ENCODE measurements around the gene COG8.
"Not testable (repeated sequence)": the region's sequence is repeated elsewhere in the genome, so short reads cannot be mapped to it uniquely, and the experiment has no call there.

The COG8 gene

DNA sequence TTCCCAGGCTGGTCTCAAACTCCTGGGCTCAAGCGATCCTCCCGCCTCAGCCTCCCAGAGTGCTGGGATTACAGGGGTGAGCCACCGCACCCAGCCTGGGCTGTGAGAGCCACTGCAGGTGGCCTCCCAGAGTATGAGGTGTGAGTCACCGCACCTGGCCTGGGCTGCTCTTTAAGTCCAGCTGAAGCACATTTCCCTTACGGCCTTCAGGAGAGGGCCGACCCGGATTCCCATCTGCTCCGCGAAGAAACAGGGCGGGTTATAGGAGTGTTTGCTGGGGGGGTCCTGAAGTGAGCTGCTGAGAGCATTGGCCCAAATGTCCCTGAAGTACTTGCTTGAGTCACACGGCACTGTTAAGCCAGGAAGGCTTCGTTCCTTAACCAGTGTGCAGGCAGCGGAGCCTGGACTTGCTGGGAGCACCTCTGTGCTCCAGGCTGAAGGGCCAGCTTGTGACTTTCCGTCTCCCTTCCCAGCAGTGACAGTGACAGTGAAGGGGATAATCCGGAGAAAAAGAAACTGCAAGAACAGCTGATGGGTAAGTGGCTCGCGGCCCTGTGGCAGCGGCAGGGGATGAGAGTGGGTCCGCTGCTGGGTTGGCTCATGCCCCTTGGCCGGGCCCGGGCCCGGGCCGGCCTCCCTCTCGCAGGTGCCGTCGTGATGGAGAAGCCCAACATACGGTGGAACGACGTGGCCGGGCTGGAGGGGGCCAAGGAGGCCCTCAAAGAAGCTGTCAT lies 21.0 kb downstream of the COG8 start:
- DNase-seq, result no peak

DNA sequence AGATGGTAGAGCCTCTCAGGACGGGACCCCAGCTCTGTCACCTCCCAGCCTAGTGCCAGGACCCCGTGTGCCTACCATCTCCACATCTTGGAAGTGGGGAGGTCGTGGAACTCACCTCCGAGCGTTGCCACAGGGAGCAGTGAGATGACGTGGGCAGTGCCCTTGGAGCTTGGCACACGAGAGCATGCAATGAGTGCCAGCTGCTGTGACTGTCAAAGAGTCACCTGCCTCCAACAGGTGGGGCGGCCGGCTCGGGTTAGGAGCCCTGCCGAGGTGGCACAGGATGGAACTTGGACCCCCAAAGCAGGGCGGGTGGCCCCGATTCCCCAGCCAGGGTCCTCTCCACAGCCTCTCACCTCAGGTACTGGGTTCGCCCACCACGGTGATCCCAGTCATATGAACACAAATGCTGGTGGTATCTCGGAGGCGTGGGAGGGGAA lies 22.7 kb downstream of the COG8 start:
- no peak for DNase-seq

DNA sequence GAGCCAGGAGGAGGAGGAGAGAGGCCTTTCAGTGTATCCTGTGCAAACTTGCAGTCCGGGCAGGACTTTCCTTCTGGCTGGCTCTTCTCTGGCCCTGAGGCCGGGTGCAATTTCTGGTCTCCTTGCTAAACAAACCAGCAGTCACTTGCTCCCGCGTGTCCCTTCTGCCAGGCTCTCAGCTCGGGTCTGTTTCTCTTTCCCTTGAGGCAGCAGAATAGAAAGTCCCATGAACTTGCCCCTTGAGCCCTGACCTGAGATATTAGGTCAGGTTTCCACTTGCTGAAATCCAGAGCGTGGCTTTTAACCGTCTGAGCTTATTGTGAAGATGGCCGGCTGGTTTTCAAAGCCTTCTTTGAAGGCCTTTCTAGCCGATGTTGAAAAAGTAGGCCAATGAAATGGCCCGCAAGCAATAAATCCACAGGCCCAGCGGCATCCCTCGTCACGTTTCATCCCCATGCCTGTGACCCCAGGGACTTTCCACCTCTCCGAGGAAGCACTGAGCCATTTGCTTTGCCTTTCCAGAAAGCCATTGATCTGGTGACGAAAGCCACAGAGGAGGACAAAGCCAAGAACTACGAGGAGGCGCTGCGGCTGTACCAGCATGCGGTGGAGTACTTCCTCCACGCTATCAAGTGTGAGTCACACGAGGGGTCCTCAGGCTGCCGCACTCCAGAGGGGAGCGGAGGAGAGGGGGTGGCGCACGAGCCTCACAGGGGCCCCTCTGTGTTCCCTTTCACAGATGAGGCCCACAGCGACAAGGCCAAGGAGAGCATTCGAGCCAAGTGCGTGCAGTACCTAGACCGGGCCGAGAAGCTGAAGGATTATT lies 23.7 kb downstream of the COG8 start:
- DNase-seq, result no peak

DNA sequence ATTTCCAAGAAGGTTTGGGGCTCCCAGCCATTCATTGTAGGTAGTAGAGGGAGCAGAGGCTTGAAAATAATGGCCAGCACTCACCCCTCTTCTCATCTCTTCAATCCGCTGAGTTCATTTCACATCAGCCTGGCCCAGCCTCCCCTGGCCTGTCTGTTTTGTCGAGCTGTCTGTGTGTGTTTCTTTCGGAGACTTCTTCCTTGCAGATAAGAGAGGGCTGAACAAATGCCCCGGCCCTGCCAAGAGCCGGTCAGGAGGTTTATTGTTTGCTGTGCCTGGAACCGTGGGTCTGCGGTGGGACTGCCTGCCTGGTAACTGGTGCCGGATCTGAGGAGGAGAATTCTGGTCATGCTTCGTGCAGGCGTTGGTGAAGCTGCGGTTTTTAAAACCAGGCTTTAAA lies 24.8 kb downstream of the COG8 start:
- no peak for DNase-seq

DNA sequence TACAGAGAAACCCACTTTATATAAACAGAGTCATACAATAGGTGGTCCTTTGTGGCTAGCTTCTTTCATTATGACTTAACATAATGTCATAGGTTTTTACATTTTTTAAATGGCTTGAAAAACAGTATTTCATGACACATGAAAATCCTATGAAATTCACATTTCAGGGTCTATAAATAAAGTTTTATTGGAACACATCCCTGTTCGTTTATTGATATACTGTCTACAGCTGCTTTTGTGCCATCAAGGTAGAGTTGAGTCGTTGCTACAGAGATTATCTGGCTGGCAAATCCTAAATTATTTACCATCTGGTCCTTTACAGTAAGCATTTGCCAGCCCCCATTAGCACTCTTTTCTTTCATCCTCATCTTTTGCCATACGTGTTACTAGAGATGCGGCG lies 25.9 kb downstream of the COG8 start:
- no peak for DNase-seq

DNA sequence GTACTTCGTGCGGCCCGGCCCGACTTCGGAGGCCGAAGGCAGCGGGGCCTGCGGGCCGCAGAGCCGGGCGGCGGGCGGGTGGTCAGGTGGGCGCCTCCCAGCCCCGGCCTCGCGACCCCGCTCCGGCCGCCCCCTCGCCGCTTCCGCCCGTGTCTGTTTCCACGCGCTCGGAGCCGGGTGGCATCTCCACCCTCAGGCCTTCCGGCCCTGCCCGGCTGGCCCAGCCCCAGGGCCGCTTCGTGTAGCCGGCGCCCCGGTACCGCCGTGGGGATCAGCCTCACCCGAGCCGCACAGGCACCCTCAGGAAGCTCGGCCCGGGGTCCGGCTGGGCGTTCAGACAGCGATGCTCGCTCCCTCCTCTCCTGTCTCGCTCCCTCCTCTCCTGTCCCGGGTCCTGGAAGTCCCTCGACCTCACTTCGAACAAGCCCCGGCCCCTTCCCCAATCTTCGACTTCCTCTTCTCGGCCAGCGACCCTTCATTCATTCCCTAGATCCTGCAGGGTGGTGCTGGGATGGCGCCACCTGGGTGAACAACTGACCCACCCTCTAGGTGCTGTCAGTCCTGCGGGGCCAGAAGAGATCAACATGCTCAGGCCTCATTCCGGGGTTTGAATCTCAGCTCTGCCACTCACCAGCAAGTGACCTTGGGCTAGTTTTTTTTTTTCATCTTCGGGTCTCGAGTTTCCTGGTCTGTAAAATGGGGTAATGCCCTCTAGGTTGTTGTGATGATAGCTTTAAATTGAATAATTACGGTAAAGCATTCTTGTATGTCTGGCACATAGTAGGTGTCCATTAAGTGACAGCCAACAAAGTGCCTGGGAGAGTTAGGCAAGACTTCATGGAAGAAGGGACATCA lies 27.6 kb downstream of the COG8 start:
- no peak for DNase-seq

DNA sequence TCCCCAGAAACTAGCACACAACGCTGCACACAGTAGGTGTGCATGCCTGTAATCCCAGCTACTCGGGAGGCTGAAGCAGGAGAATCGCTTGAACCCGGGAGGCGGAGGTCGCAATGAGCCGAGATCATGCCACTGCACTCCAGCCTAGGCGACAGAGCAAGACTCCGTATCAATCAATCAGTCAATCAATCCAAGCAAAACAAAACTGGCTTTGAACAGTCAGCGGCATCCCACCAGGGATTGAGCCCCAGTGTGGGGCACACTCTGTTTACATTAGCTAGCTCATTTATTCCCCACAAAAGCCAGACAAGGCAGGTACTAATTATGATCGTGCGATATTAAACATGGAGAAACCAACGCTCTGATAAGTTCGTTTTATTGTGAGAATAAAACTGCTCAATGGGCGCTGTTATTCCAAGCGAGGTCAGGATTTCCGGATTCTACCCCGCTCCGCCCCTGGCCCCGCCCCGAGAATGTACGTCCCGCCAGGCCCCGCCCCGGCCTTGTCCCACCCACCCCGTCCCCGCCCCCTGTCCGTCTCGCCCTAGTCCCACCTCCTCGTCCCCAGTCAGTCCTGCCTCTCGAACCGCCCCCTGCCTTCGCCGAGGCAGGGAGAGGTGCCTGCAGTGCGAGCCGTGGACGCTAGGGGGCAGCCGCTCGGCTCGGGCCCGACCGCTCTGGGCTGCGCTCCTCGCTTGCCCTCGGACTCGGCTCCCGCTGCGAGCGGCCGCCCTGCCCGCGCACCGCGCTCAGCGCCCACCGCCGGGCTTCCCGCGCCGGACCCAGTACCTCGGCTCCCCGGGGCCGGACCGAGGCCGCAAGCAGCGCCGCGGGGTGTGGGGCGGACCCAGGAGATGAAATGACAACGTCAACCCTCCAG lies 28.5 kb downstream of the COG8 start, which contains the start of gene VPS4A:
Gene VPS4A (plus strand): TSS at position 698 of the 880 bp plus-strand sequence. CDS start 162 bp downstream, at position 860.
- peak; percentile 91 to 92 for DNase-seq

DNA sequence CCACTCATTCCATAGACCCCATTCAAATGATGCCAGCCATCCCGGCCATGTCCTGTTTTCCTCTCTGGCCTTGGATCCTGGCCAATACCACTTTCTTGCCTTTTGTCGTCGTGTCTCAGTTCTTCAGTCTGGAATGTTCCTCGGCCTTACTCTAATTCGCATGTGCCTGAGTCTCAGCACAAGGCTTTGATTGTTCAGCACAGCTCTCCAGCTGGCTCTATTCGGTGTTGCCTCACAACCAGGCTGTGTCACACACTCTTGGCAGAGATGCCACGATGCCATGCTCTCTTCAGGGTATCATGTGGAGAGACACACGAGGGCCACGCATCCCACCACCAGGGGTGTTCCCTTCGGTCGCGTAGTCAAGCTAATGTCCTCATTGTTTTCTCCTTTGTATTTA lies 30.0 kb downstream of the COG8 start:
- DNase-seq, result no peak

DNA sequence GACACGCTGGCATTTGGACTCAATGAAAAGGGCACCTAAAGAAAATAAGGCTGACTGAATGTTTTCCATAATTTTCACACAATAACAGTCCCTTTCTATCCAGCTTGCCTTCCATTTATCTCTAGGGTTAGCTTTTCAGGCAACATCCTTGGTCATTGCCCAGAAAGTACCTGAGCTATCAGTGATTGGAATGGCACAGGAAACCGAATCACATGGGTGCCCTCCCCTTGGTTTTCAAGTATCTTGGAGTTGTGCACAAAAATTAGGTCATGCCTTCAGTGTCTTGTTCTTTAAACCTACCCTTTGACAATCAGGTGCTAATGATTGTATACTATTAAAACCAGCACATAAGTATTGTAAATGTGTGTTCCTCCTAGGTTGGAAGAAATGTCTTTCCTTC lies 31.5 kb downstream of the COG8 start:
- no peak for DNase-seq

DNA sequence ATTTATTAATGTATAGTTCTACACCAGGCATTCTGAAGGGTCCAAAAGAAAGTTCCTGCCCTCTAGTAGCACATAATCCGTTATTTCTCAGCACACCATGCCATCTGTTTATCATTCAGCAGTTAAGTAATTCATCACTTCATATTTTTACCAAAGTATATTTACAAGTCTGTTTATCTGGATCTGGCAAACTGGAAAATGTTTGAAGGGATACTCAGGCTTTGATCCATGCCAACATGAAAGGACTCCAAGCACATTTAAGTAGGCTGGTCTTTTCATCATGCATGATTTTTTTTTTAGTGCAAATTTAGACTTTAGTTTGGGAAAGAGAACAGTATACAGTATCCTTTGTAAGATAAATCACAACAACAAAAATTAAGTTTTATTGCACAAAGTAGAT lies 32.3 kb downstream of the COG8 start:
- DNase-seq, result no peak

DNA sequence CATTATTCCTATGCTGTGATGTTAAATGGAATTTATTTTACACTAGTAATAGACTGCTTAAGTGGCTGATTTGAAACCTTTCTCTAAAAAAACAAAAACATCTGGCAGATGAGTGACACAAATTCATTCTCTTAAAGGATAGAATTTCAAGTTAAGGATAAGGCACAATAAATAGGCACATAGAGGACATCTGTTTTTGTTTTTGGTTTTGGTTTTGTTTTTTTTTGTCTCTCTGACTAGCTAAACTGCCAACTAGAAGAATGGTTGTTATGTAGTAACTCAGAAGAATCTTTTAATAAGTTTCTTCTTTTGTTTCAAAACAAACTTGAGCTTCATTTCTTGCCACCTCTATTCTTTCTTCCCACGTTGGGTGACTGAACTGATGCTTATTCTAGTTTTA lies 33.3 kb downstream of the COG8 start:
- DNase-seq, result no peak

DNA sequence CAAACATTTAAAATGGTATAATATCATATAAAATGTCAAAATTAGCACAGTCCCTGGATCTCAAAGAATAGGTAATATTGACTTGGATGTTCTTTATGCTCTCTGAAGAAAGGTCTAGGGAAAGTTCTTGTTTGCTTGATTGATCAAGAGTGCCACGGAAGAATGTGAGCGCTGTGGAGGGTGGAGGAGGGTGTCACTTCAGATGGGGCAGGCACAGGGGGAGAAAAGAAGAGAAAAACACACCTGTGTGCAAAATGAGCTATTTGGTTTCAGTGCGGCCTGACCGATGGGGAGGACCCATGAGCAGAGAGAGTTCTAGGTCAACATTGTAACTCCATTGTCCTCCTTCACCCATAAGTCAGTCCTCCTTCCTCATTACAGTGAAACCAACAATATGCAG lies 37.1 kb downstream of the COG8 start:
- DNase-seq, result no peak

DNA sequence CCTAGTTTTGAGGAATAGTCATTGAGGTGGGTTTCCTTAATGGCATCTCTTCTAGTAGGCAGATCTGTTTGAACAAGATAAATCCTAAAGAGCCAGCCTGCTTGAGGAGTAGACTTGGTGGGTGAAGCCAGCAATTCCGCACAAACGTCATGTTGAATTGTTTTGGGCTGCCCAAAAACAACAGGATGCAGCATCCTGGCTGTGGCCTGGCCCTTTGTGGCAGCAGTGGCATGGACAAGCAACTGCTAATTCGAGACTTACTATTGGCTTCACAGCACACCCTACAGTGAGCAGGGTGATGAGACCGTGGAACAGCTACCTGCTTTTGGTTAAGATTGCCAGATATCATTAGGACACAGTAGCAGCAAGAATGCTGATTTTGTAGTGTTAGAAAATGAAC lies 37.5 kb downstream of the COG8 start:
- DNase-seq, result no peak

DNA sequence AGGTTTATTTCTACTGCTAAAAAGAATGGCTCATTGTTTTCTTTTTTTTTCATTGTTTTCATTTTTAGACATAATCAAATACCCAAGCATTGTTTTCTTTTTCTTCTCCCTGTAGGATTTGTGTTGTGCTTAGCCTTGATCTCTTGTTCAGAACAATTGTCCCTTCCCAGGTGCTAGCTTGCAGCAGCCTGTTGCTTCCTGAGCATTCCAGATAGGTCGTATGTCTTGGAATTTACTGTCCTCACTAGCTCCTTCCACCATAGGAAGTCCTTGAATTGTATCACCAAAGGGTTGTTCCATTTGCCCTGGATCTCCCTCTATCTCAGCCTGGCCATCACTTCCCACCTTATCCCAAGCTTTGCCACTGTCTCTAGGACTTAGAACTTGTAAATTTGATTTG lies 38.2 kb downstream of the COG8 start:
- no peak for DNase-seq

DNA sequence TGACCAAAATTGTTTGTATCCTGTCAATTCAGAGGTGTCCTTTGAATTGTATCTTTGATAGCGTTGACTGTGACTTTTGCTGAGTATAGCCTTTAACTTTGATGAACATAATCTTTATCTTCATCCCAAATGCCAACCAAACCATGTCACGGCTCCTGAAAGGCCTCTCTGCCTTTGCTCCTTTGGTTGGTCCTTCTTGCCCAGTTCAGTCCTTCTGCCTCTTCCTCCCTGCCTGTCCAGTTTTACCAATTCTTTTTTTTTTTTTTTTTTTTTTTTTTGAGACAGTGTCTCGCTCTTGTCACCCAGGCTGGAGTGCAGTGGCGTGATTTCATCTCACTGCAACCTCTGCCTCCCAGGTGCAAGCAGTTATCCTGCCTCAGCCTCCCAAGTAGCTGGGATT lies 41.1 kb downstream of the COG8 start:
- DNase-seq, result no peak

DNA sequence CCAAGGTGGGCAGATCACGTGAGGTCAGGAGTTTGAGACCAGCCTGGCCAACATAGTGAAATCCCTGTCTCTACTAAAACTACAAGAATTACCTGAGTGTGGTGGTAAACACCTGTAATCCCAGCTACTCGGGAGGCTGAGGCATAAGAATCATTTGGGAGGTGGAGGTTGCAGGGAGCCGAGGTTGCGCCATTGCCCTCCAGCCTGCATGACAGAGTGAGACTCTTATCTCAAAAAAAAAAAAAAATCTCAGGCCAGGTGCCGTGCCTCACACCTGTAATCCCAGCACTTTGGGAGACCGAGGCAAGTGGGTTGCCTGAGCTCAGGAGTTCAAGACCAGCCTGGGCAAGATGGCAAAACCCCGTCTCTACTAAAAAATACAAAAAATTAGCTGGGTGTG lies 42.6 kb downstream of the COG8 start:
- DNase-seq, result not testable (repeated sequence)

DNA sequence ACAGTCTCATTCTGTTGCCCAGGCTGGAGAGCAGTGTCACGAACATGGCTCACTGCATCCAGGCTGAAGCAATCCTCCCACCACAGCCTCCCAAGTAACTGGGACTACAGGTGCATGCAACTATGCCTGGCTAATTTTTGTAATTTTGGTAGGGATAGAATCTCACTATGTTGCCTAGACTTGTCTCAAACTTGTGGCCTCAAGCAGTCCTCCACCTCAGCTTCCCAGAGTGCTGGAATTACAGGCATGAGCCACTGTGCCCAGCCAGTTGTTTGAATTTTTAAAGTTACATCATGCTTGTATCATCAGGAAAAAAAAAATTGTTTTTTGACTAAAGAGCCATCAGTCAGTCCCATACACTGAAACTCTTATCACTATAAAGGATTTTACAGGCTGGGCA lies 45.3 kb downstream of the COG8 start:
- DNase-seq, result no peak

DNA sequence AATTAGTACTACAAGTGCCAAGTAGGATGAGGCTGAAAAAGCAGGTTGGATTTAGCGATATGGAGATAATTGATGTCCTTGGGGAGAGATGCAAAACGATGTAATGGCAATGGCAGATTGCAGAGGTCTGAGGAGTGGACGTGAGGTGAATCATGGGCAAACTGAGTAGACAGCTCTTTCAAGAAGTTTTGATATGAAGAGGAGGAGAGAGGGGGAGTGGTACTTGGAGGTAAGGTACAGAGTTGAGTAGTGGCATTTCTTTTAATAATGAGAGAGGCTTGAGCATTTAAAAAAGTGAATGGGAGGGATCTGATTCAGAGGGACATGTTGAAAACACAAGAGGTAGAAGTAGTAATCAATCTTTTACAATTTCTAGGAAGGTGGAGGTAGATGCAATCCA lies 46.0 kb downstream of the COG8 start:
- no peak for DNase-seq

DNA sequence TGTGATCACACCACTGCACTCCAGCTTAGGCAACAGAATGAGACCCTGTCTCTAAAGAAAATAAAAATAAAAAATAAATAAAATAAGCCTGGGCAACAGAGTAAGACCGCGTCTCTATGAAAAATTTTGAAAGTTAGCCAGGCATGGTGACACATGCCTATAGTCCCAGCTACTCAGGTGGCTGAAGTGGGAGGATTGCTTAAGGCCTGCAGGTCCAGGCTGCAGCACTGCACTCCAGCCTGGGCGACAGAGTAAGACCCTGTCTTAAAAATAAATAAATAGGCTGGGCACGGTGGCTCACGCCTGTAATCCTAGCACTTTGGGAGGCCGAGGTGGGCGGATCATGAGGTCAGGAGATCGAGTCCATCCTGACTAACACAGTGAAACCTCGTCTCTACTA lies 47.7 kb downstream of the COG8 start:
- DNase-seq, result not testable (repeated sequence)

DNA sequence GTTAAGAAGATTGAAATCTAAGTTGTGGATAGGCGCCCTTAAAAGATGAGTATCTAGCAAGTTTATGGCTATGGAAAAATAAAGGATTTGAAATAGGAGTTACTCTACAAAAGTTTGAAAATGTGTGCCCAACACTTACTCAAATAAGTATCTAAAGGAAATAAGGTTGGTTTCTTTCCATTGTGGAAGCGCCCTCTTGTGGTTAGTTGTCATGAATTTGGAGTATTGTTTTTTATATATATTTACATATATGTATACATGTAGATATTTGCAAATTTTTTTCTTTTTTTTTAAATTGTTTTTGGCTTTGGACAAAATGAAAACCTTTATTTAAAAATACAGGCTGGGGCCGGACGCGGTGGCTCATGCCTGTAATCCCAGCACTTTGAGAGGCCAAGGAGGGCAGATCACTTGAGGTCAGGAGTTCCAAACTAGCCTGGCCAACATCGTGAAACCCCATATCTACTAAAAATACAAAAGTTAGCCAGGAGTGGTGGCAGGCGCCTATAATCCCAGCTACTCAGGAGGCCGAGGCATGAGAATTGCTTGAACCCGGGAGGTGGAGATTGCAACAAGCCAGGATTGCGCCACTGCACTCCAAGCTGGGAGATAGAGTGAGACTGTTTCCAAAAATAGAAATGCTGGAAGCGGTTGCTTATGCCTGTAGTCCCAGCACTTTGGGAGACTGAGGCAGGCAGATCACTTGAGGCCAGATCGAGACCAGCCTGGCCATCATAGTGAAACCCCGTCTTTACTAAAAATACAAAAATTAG lies 52.2 kb downstream of the COG8 start:
- peak; percentile 60 to 66 for DNase-seq

DNA sequence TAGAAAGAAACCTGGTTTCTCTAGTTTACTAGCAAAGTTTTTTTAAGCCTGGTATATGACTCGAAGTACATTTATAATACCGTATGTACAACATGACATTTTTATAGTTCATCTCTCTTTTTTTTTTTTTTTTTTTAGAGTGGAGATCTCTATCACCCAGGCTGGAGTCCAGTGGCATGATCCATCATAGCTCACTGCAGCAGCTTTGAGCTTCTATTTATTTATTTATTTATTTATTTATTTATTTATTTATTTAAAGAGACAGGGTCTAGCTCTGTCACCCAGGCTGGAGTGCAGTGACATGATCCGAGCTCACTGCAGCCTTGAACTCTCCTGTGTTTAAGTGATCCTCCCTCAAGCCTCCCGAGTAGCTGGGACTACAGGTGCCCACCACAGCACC lies 54.1 kb downstream of the COG8 start:
- DNase-seq, result no peak

DNA sequence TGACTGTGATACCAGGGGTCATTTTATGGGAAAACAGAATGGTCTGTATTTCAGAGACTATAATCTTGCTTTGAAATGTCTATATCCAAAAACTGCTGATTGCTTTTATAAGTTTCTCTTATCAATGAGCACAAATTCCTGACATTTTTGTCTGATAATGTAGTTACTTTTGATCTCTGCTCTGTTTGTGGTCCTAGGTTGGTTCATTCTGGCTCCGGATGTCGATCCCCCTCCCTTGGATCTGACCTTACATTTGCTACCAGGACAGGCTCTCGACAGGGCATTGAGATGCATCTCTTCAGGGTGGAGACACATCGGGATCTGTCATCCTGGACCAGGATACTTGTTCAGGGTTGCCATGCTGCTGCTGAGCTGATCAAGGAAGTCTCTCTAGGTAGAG lies 55.5 kb downstream of the COG8 start:
- no peak for DNase-seq
